NCI-H146 treated with DMSO at 0.1 percent for 48 hours (cell line): ENCODE results near the gene ARSK.
A peak's percentile ranks its signal among the peaks of the same experiment; 100 is the strongest.

Experiments
- DNase-seq: peaks from one replicate; lab custom pipeline; 2025; ENCODE audit not compliant: unreplicated experiment; lab: John Stamatoyannopoulos, UW

Gene ARSK

GRCh38 chr5:95554647-95555548 is at the start of gene ARSK, which contains the start of gene SKIC3:
Gene ARSK (plus strand): TSS chr5:95555101. CDS start chr5:95555279, 178 bp downstream.
Gene SKIC3 (minus strand): TSS chr5:95554977. CDS start chr5:95547150, 7,827 bp downstream.
- DNase-seq: peak; percentile 93

DNA sequence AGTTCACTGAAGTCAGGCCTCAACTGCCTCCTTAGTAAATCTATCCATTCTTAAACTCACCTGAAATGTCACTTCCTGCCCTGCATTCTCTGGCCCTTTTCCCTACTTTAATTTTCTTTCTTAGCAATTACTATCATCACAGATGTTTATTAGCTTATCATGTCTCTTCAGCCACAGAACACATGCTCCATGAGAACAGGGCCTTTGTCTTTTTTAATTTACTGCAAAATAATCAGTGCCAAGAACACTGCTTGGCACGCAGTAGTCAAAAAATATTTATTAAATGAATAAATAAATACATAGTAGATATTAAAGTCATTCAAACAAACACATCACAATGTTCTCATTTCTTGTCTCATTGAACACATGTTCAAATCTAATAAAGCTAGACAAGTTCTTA is 46.4 kb upstream of the ARSK start:
- no peak for DNase-seq

- no peak for DNase-seq
These were observed 43.3 kb upstream of the ARSK start for GRCh38 chr5:95511606-95512005.

DNA sequence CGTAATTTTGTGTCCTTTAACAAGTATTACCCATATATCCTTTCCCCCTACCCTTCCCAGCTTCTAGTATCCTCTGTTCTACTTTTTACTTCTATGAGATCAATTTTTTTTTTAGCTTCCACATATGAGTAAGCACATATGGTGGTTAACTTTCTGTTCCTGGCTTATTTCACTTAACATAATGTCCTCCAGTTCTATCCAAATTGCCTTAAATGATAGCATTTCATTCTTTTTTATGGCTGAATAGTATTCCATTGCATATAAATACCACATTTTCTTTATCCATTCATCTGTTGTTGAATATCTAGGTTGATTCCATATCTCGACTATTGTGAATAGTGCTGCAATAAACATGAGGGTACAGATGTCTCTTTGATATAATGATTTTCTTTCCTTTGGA is 36.5 kb upstream of the ARSK start:
- no peak for DNase-seq

- no peak for DNase-seq
These were observed 35.8 kb upstream of the ARSK start for GRCh38 chr5:95519151-95519550.

GRCh38 chr5:95519681-95520080 is 35.2 kb upstream of the ARSK start:
- no peak for DNase-seq

GRCh38 chr5:95520206-95520605 is 34.7 kb upstream of the ARSK start:
- DNase-seq: no peak

GRCh38 chr5:95524423-95524822 is 30.5 kb upstream of the ARSK start:
- DNase-seq: no peak

DNA sequence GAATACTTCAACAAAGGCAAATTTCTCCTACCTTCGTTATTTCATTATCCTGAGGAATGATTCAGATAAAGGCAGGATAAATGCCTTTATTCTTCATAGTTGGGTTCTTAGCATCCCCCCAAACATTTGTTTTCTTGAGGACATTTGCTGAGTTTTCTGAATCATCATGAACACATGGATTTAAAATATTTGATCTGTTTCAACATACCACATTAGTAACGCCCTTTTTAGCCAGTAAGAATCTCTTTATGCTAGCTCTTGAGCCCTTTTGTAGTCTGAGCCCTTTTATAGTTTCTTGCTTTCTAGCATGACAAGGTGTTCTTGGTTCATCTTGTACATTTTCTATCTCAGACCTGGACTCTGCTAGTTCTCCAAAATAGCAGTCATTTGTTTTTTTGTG is 28.0 kb upstream of the ARSK start:
- DNase-seq: no peak

DNA sequence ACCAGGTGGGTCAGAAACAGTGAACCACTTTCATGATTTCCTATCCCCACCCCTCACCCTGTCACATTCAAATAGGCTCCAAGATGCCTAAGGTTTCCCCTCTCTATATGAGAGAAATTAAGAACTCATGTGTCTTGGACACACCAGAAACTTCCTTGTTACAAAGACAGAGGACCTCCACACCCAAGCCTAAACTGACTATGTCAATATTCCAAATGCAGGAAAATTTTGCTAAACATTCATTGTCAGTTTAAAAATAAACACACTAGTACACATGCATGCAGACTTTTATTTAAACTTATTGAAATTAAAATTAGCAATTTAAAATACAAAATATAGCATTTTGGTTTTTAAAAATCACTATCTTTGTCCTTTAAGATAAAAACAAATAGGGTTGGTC is 26.3 kb upstream of the ARSK start:
- DNase-seq: no peak

DNA sequence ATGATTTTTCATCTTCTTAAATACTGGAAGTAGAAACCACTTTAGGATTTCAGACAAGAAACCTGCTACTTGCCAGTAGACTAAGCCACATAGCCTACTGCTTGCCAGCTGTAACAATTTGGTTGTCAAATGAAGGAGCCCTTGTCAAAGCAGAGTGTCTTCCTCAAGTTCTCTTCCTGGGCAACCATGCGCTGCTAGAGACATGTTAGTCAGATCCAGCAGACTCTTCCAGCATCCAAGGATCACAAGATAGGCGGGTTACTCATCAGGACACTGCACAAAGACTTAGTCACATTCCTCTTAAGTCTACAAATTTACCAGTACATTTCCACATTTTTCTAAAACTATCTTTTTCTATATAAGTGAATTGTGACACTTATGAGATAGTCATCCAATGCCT is 24.5 kb upstream of the ARSK start:
- no peak for DNase-seq

- no peak for DNase-seq
These were observed 23.4 kb upstream of the ARSK start for GRCh38 chr5:95531491-95531890.

- DNase-seq: no peak
These were observed 22.5 kb upstream of the ARSK start for GRCh38 chr5:95532415-95532814.

DNA sequence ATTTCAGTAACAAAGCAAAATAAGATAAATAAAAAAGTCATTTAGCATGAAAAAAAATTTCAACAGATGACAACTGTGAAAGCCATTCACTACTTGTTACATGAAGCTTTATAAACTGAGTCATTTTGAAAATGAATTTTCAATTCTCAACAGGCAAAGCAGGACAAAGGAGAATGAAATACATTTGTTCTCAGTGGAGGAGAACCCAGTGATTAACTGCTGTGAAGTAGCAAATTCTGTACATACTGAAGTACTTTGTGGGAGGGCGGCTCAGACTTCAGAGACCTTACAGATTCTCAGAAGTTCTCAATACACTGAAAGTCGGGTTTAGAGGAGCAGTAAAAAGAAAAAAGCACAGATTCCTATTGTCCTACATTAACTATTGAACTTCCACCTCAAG is 21.8 kb upstream of the ARSK start:
- no peak for DNase-seq

- no peak for DNase-seq
These were observed 21.1 kb upstream of the ARSK start for GRCh38 chr5:95533761-95534160.

- no peak for DNase-seq
These were observed 17.4 kb upstream of the ARSK start for GRCh38 chr5:95537501-95537900.

GRCh38 chr5:95543017-95543705 is 11.7 kb upstream of the ARSK start:
- DNase-seq: peak; percentile 19

DNA sequence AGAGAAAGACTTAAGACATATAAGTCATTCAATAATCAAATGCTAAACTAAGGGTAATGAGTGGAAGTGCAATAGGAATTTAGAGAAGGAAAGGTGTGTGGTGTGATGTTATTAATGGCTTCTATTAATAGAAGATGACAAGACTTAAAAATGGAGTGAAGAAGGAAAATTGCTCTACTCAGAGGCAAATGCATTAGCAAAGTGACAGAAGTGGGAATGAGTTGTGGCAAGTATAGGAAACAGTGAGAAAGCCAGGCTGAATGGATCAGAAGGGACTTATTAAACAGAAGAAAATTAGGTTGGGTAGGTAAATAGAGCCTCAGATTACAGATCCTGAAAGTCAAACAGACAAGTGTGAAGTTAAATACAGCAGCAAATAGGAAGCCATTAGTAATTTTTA is 5.9 kb upstream of the ARSK start:
- DNase-seq: no peak

- DNase-seq: no peak
These were observed 612 bp upstream of the ARSK start for GRCh38 chr5:95554331-95554646.

DNA sequence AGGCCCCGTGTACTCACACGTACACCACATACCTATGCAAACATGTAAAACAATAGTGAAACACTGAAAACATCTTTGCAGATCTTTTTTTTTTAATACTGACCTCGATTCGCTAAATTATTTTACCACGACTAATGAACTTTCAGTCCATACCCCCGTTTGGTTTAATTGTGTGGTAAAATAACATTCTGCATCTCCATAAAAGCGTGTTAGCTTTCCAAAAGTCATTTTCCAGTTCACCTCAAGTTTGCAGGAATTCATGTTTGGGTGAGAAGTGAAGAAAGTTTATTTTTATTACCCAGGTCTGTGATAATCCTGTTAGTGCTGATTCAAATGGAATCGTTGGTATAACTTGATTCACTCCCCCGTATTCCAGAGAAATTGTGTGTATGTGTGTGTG is 652 bp downstream of the ARSK start:
- DNase-seq: no peak

- DNase-seq: no peak
These were observed 2.9 kb downstream of the ARSK start for GRCh38 chr5:95557841-95558240.

- DNase-seq: no peak
These were observed 7.4 kb downstream of the ARSK start for GRCh38 chr5:95562282-95562681.
